ENCODE data around the gene AMBP.

The AMBP gene

GRCh38 chr9:114078021-114078780 is at the start of gene AMBP:
AMBP (minus strand) TSS chr9:114078300; CDS start chr9:114078209, 91 bp downstream.
- no peak for DNase-seq (ENCODE audit: low read depth)
- no peak within 1 kb of the TSS for H3K4me3 ChIP-seq (ENCODE audit: low read depth, low read length)

GRCh38 chr9:114126247-114127060 is 48.4 kb upstream of the AMBP start:
- no peak overlapping the region for H3K4me3 ChIP-seq (ENCODE audit: low read depth, low read length)
- DNase-seq (ENCODE audit: low read depth) = no peak

GRCh38 chr9:114125476-114126013 is 47.4 kb upstream of the AMBP start:
- DNase-seq (ENCODE audit: low read depth) = no peak

GRCh38 chr9:114124666-114125475 is 46.8 kb upstream of the AMBP start:
- no peak for DNase-seq (ENCODE audit: low read depth)
- H3K4me3 ChIP-seq (ENCODE audit: low read depth, low read length) = no peak overlapping the region

More at GRCh38 chr9:114125476-114126013, 47.4 kb upstream of the AMBP start:
- no peak overlapping the region for H3K4me3 ChIP-seq (ENCODE audit: low read depth, low read length)

GRCh38 chr9:114124138-114124537 is 46.0 kb upstream of the AMBP start:
- DNase-seq (ENCODE audit: low read depth) = no peak

GRCh38 chr9:114123031-114123977 is 45.2 kb upstream of the AMBP start:
- DNase-seq (ENCODE audit: low read depth) = no peak
- H3K4me3 ChIP-seq (ENCODE audit: low read depth, low read length) = no peak overlapping the region

More at GRCh38 chr9:114124138-114124537, 46.0 kb upstream of the AMBP start:
- no peak overlapping the region for H3K4me3 ChIP-seq (ENCODE audit: low read depth, low read length)

GRCh38 chr9:114122136-114123027 is 44.3 kb upstream of the AMBP start:
- DNase-seq (ENCODE audit: low read depth) = no peak

GRCh38 chr9:114121227-114122135 is 43.4 kb upstream of the AMBP start:
- no peak for DNase-seq (ENCODE audit: low read depth)
- no peak overlapping the region for H3K4me3 ChIP-seq (ENCODE audit: low read depth, low read length)

More at GRCh38 chr9:114122136-114123027, 44.3 kb upstream of the AMBP start:
- H3K4me3 ChIP-seq (ENCODE audit: low read depth, low read length) = no peak overlapping the region

- no peak overlapping the region for H3K4me3 ChIP-seq (ENCODE audit: low read depth, low read length)
- no peak for DNase-seq (ENCODE audit: low read depth)
Observed at GRCh38 chr9:114120192-114121014, 42.3 kb upstream of the AMBP start.

- DNase-seq (ENCODE audit: low read depth) = no peak
- no peak overlapping the region for H3K4me3 ChIP-seq (ENCODE audit: low read depth, low read length)
Observed at GRCh38 chr9:114119242-114120191, 41.4 kb upstream of the AMBP start.

GRCh38 chr9:114117996-114118830 is 40.1 kb upstream of the AMBP start:
- no peak for DNase-seq (ENCODE audit: low read depth)
- no peak overlapping the region for H3K4me3 ChIP-seq (ENCODE audit: low read depth, low read length)

GRCh38 chr9:114117614-114117995 is 39.5 kb upstream of the AMBP start:
- no peak for DNase-seq (ENCODE audit: low read depth)
- no peak overlapping the region for H3K4me3 ChIP-seq (ENCODE audit: low read depth, low read length)

- DNase-seq (ENCODE audit: low read depth) = no peak
- no peak overlapping the region for H3K4me3 ChIP-seq (ENCODE audit: low read depth, low read length)
Observed at GRCh38 chr9:114116126-114116747, 38.1 kb upstream of the AMBP start.
